ENCODE data around the gene CX3CL1.

CX3CL1 gene

DNA sequence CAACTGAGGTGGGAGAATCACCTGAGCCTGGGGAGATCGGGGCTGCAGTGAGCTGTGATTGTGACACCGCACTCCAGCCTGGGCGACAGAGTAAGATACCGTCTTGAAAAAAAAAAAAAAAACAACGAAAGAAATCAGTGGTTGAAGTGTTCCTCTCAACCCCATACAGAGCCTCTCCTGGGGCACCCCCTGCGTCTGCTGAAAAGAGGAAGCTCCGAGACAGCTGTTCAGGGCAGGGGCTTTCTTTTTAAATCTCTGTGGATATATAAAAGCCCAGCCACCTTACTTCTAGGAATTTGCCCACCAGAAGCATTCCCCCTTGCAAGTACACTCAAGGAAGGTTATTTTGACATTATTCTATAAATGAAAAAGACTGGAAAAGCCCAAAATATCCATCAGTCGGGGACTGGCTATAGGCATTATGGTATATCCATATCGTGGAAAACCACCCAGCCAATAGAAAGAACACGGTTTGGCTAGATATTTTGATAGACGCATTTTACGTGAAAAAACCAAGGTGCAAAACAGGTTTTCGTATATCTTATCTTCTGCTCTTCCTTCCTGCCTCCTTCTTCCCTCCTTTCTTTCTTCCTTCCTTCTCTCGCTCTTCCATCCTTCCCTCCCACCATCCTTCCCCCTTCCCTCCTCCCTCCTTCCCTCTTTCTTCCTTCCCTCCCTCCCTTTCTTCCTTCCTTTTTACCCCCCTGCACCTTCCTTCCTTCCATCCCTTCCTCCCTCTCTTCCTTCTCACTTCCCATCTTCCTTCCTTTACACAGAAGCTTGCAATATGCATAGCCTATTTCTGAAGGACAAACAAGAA lies 22.9 kb upstream of the CX3CL1 start:
- TF ChIP-seq GATA2 (IDR thresholded peaks at IDR 0.05; ENCODE audit: low read depth, low read length) = no peak
- TF ChIP-seq GATA3 (IDR thresholded peaks at IDR 0.05; ENCODE audit: low read depth, low read length) = no peak

DNA sequence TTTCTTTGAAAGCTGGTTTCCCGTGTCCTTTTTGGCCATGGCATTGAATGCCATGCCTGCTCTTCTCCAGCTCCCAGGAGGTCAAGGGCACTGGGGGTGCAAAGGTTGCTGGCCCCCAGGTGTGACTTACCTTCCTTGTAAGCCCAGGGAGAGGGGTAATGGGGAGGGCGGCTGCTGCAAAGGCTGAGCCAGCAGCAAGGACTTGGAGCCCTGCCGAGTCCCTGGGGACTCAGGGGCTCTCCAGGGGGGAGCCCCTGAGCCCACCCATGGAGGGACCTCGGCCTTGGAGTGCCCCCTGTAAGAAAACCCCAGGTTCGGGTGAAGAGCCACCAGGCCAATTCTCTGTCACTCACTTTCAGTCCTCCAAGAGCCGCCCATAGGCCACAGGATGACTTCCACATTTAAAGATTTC lies 19.6 kb upstream of the CX3CL1 start:
- TF ChIP-seq GATA3 (IDR thresholded peaks at IDR 0.05; ENCODE audit: low read depth, low read length) (no peak), GATA2 (IDR thresholded peaks at IDR 0.05; ENCODE audit: low read depth, low read length) (no peak)

DNA sequence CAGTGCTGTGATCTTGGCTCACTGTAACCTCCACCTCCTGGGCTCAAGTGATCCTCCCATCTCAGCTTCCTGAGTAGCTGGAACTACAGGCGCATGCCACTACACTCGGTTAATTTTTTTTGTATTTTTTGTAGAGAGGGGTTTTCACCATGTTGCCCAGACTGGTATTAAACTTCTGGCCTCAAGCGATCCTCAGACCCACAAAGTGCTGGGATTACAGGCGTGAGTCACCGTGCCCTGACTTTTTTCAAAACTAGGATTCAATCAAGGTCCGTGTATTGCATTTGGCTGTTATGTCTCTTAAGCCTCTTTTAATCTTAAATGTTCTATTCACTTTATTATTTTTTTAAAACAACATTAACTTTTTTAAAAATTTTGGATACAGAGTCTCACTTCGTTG lies 18.0 kb upstream of the CX3CL1 start:
- TF ChIP-seq GATA2 (IDR thresholded peaks at IDR 0.05; ENCODE audit: low read depth, low read length) (no peak), GATA3 (IDR thresholded peaks at IDR 0.05; ENCODE audit: low read depth, low read length) (no peak)

DNA sequence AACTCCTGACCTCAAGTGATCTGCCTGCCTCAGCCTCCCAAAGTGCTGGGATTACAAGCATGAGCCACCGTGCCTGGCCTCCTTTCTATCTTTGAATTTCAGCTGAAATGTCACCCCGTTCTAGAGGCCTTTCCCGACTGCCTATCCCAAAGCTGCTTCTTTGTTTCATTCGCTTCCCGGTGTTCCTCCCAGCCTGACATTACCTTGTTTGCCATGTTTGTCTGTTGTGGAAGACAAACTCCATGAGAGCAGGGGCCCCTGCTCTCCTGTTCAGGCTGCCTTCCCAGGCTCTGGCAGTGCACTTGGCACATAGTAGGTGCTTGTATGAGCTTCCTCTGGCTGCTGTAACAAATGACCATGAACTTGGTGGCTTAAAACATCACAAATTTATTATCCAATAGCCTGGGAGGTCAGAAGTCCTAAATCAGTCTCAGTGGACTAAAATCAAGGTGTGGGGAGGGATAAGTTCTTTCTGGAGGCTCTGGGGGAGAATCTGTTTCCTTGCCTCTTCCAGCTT lies 16.3 kb upstream of the CX3CL1 start:
- TF ChIP-seq GATA2 (IDR thresholded peaks at IDR 0.05; ENCODE audit: low read depth, low read length) (no peak), GATA3 (IDR thresholded peaks at IDR 0.05; ENCODE audit: low read depth, low read length) (no peak)

DNA sequence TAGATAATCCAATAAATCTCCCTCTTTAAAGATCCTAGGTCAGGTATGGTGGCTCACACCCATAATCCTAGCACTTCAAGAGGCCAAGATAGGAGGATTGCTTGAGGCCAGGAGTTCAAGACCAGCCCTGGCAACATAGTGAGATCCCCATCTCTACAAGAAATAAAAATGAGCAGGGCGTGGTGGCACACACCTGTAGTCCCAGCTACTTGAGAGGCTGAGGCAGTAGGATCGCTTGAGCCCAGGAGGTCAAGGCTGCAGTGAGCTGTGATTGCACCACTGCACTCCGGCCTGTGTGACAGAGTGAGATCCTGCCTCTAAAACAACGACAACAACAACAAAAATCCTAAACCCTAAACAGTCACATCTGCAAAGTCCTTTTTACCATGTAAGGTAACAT lies 15.7 kb upstream of the CX3CL1 start:
- TF ChIP-seq GATA3 (IDR thresholded peaks at IDR 0.05; ENCODE audit: low read depth, low read length) (no peak), GATA2 (IDR thresholded peaks at IDR 0.05; ENCODE audit: low read depth, low read length) (no peak)

DNA sequence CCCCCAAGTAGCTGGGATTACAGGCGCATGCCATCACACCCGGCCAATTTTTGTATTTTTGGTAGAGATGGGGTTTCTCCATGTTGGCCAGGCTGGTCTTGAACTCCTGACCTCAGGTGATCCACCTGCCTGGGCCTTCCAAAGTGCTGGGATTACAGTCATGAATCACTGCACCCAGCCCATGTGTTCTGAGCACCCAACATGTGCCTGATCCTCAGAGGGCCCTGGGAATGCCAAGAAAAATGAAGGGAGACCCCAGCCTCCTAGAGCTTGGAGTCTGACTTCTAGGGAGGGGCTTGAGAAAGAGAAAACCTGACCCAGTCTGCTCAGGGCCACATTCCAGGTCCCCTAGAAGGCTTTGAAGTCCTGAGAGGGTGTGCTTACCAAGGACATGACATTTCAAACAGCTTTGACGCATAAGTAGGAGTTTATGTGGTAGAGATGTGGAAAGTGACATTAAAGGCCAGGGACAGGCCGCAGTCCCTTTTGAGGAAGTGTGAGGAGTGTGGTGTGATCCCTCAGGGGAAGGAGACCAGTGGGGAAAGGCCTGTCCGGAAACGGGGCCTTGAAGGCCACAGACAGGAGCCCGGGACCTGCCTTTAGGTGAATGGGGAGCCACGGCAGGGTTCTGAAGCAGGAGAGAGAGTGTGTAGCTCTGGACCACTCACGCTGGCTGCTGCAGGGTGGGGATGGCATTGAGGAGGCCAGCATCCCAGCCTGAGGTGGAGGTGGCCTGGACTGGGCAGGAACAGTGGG lies 14.8 kb upstream of the CX3CL1 start:
- TF ChIP-seq GATA2 (IDR thresholded peaks at IDR 0.05; ENCODE audit: low read depth, low read length) = no peak
- no peak for TF ChIP-seq GATA3 (IDR thresholded peaks at IDR 0.05; ENCODE audit: low read depth, low read length)

DNA sequence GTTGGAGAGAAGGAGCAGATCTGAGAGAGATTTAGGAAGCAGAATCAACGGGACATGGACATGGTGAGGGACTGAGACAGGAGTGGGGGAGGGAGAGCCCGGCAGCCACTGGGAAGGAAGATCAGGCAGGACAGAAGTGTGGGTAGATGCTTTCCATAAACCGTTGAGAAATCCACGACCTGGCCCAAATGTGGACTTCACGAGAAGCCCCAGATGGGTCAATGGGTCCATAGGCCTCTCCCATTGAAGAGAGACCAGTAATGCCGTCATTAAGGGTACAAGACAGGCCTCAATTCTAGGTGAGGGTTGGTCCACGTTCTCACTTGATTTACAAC lies 14.2 kb upstream of the CX3CL1 start:
- no peak for TF ChIP-seq GATA2 (IDR thresholded peaks at IDR 0.05; ENCODE audit: low read depth, low read length)
- TF ChIP-seq GATA3 (IDR thresholded peaks at IDR 0.05; ENCODE audit: low read depth, low read length) = no peak

DNA sequence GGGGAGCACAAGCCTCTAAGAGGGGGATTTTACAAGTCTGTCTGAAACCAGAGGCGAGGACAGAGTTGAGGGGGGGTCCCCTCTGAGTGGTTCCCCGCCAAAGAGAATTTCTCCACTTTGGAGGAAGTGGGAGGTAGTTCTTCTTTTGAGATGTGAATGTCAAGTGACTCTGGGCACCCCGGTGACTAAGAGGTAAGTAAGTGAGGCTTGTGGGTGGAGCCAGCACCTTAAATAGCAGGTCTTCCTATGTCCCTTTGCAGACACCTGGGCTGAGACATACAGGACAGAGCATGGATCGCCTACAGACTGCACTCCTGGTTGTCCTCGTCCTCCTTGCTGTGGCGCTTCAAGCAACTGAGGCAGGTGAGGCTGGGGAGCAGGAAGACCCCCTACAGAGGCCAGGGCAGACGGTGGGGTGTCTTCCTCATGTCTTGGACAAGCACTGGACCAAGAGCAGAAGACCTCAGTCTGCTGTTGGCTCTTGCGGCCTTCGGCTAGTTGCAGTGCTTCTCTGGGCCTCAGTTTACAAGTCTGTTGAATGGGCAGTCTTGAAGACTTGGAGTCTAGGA lies 13.7 kb upstream of the CX3CL1 start, which contains the start of gene CCL22:
Gene CCL22 (plus strand): TSS at position 257 of the 569 bp plus-strand sequence. CDS start 34 bp downstream, at position 291.
- TF ChIP-seq GATA2 (IDR thresholded peaks at IDR 0.05; ENCODE audit: low read depth, low read length) (no peak), GATA3 (IDR thresholded peaks at IDR 0.05; ENCODE audit: low read depth, low read length) (no peak)

DNA sequence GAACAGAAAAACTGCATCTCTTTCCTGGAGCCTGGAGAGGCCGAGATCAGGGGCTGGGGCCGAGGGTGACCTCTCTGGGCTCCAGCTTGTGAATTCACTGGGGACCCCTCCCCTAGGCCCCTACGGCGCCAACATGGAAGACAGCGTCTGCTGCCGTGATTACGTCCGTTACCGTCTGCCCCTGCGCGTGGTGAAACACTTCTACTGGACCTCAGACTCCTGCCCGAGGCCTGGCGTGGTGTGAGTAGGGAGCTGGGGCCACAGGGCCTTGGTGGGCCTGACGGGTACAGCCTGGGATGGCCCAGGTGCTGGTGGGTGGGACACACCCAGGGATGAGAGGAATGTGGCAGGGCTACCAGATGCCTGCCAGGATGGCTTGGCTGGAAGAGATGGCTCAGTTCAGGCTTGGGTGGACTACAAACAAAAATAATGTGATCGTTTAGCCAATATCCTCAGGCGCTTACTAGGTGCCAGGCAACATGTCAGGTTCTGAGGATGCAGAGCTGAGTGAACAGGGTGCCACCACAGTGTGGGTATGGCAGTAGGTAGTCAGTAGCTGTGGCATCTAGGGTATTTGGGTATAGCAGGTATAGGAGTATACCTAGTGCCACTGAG lies 11.9 kb upstream of the CX3CL1 start:
- no peak for TF ChIP-seq GATA3 (IDR thresholded peaks at IDR 0.05; ENCODE audit: low read depth, low read length)
- TF ChIP-seq GATA2 (IDR thresholded peaks at IDR 0.05; ENCODE audit: low read depth, low read length) = no peak

DNA sequence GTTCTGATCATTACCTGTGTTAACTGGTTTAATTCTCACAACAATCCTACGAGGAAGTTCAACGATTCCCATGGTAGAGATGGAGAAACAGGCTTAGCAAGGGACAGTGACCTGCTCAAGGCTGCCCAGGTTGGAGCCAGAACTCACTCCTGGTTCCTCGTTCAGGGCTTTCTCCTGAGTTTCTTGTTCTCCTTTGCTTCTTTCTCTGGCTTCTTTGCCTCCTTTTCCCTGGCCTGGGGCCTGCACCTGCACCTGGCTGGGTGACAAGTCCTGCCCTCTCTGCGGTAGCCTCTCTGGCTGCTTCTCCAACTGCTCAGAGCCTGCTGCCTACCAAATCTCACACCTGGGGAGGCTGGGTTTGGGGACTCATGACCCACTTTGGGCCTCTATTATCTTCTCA lies 10.9 kb upstream of the CX3CL1 start:
- TF ChIP-seq GATA2 (IDR thresholded peaks at IDR 0.05; ENCODE audit: low read depth, low read length) (no peak), GATA3 (IDR thresholded peaks at IDR 0.05; ENCODE audit: low read depth, low read length) (no peak)

DNA sequence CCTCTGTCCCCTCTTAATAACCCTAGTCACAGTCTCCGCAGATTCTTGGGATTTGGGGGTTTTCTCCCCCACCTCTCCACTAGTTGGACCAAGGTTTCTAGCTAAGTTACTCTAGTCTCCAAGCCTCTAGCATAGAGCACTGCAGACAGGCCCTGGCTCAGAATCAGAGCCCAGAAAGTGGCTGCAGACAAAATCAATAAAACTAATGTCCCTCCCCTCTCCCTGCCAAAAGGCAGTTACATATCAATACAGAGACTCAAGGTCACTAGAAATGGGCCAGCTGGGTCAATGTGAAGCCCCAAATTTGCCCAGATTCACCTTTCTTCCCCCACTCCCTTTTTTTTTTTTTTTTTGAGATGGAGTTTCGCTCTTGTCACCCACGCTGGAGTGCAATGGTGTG lies 8.1 kb upstream of the CX3CL1 start:
- no peak for TF ChIP-seq GATA3 (IDR thresholded peaks at IDR 0.05; ENCODE audit: low read depth, low read length)
- no peak for TF ChIP-seq GATA2 (IDR thresholded peaks at IDR 0.05; ENCODE audit: low read depth, low read length)

DNA sequence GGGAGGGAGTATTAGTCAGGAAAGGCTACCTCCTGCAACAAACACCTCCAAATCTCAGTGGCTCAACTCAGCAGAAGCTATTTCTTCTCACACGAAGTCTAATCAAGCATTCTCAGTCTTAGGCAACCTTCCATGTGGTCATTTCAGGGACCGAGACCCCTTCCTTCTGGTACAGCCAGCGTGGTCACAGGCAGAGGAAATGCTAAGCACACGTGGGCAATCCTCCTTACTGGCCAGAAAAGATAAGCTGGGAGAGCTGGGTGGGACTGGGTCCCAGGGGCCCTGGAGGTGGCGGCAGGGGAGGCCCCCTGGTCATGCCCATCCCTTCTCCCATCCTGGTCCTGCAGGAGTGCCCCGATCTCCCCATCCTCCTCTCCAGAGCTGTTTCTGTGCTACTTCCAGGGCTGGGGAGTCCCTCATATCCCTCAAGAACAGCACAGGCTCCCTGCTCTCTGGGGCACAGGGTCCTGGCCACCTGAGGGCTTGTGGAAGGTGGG lies 5.7 kb upstream of the CX3CL1 start:
- no peak for TF ChIP-seq GATA3 (IDR thresholded peaks at IDR 0.05; ENCODE audit: low read depth, low read length)
- TF ChIP-seq GATA2 (IDR thresholded peaks at IDR 0.05; ENCODE audit: low read depth, low read length) = no peak

DNA sequence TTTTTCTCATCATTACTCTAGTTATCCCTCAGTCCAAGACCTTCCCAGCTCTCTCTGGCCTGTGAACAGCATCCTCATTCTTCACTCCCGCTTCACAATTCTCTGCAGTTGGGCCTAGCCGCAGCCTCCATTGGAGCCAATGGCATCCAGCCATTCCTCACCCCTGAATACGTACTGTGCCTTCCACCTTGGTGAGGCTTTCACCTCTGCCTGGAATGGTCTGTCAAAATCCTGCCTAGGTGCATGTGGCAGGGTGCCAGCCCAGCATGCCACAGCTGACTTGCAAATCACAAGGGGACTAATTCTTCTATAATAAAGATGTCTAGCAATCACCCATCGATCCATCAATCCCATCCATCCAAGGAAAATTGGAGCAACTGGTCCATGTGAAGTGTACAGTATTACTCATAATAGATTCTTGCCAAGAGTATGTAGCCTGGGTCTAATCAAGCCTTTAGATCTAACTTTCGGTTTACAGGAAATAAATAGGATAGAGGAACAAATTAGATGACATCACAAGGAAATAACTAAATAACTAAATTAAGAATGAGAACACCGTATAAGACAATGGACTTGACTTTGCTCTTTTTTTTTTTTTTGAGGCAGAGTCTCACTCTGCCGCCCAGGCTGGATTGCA lies 5.1 kb upstream of the CX3CL1 start:
- no peak for TF ChIP-seq GATA2 (IDR thresholded peaks at IDR 0.05; ENCODE audit: low read depth, low read length)
- TF ChIP-seq GATA3 (IDR thresholded peaks at IDR 0.05; ENCODE audit: low read depth, low read length) = no peak

All from SH-SY5Y (cell line).